Body of pancreas (tissue), 4 donors: ENCODE results near the gene NUDT17.

ENCODE experiments used
- POLR2A ChIP-seq, 3 donors: fragments of 450-650 bp; IDR thresholded peaks; one replicate each; pipeline ENCODE4 v1.6.1; 2016; ENCODE audit warnings: antibody characterized with exemption in 3 of 3, mild to moderate bottlenecking in 2 of 3
- TF ChIP-seq, protein P1 (sequence below), 7 experiments: fragments of 450-650 bp in 4 of 7; fragments of 200-600 bp in 3 of 7; sonication (generic) in 3 of 7; IDR thresholded peaks; one replicate each; pipeline ENCODE4 v1.5.1; 2016 to 2019; ENCODE audit warnings: antibody characterized with exemption in 7 of 7

DNA sequence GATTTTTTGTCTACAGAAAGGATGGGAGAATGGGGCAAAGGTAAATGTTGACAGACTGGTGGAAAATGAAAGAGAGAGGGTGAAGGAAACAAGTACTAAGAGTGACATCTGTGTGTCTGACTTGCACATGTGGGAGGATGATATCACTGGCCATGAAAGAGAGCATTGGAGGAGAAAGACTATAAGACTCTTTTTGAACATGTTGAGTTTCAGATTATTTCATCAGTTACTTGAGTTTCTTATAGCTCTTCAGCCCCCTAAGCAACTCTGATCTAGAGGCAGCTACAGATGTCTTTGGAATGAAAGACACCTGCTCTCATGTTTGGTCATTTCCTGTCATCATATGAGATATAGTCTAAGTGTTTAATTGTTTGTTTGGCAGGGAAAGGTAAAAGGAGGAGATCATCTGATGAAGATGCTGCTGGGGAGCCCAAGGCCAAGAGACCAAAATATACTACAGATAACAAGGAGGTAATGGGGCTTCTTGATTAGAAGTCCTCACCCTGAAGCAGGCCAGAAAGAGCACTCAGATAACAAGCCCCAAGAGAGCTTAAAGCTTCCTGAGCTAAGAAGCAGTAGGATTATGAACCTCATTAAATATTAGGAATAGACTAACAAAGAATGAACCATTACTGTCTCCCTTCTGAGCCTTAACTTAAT is 16.9 kb upstream of the NUDT17 start:
- TF ChIP-seq, protein P1, sequence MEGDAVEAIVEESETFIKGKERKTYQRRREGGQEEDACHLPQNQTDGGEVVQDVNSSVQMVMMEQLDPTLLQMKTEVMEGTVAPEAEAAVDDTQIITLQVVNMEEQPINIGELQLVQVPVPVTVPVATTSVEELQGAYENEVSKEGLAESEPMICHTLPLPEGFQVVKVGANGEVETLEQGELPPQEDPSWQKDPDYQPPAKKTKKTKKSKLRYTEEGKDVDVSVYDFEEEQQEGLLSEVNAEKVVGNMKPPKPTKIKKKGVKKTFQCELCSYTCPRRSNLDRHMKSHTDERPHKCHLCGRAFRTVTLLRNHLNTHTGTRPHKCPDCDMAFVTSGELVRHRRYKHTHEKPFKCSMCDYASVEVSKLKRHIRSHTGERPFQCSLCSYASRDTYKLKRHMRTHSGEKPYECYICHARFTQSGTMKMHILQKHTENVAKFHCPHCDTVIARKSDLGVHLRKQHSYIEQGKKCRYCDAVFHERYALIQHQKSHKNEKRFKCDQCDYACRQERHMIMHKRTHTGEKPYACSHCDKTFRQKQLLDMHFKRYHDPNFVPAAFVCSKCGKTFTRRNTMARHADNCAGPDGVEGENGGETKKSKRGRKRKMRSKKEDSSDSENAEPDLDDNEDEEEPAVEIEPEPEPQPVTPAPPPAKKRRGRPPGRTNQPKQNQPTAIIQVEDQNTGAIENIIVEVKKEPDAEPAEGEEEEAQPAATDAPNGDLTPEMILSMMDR (IDR thresholded peaks at IDR 0.05) = no peak
- no peak for TF ChIP-seq POLR2A (IDR thresholded peaks at IDR 0.05)
